Measurements from ENCODE around the gene GPR107.

The GPR107 gene

GRCh38 chr9:130027533-130028365 lies 26.0 kb upstream of the GPR107 start:
- no peak for DNase-seq (ENCODE audit: low read depth)

DNA sequence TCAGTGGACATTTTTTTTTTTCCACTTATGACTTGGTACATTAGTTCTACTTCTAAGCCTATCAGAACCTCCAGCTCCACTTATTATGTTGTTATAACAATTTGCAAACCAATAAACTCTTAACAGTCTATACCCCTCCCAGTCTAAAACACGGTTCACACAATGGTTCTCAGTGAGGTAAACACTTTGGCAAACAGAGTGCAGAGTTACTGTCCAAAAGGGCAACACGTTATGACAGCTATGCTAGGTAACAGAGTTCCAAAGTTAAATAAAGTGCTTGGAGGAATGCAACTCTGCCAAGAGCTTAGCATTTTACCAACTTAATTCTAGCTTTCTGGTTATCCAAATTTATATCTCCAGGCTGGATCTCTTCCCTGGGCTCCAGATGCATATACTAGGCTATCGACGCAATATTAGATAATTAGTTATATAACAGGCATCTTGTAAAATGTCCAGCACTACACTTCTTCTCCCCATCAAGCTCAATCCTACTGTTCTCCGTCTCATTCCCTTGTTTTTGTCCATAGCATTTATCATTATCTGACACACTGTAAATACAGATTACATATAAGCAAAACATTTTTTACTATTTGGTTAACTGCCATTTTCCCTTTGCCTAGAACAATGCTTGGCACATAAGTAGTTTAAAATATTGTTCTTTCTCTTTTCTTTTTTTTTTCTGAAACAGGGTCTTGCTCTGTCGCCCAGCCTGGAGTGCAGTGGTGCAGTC lies 25.0 kb upstream of the GPR107 start:
- no peak for DNase-seq (ENCODE audit: low read depth)

DNA sequence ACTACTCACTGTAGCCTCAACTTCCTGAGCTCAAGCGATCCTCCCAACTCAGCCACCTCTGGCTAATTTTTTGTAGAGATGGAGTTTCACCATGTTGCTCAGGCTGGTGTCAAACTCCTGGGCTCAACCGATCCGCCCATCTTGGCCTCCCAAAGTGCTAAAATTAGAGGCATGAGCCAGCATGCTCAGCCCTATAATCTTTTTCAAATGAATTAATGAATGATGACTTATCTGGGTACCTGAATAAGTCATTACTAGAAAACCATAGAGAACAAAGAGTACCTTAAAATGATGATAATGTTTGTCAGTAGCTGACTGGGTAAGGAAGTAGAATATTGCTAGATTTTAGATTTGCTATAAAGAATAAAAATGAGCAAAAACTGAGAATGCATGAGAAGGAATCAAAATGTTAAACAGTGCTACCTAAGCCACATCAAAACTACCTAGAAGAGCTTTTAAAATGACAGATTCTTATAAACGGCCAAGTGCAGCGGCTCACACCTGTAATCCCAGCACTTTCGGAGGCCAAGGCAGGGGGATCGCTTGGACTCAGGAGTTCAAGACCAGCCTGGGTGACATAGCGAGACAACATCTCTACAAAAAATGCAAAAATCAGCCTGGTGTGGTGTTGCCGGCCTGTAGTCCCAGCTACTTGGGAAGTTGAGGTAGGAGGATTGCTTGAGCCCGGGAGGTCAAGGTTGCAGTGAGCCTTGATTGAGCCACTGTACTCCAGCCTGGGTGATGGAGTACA lies 24.3 kb upstream of the GPR107 start:
- DNase-seq (ENCODE audit: low read depth) = no peak

- DNase-seq (ENCODE audit: low read depth) = no peak
Observed at GRCh38 chr9:130030651-130031127, 23.0 kb upstream of the GPR107 start.

DNA sequence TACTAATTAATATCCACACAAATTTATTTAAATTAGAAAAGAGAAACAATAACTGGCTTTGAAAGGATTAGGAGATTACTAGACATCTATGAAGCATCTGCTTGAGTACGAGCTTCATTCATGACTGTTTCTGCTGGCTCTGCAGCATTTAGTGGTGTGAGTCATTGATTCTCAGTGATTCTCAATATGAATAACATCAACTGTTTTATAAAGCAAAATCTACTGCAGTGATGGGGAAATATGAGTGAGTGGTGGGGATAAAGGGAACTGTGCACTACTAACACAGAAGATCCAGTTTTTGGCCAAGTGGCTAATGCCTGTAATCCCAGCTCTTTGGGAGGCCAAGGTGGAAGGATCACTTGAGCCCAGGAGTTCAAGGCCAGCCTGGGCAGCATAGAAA lies 19.1 kb upstream of the GPR107 start:
- no peak for DNase-seq (ENCODE audit: low read depth)

- DNase-seq (ENCODE audit: low read depth) = no peak
Observed at GRCh38 chr9:130036099-130036498, 17.6 kb upstream of the GPR107 start.

DNA sequence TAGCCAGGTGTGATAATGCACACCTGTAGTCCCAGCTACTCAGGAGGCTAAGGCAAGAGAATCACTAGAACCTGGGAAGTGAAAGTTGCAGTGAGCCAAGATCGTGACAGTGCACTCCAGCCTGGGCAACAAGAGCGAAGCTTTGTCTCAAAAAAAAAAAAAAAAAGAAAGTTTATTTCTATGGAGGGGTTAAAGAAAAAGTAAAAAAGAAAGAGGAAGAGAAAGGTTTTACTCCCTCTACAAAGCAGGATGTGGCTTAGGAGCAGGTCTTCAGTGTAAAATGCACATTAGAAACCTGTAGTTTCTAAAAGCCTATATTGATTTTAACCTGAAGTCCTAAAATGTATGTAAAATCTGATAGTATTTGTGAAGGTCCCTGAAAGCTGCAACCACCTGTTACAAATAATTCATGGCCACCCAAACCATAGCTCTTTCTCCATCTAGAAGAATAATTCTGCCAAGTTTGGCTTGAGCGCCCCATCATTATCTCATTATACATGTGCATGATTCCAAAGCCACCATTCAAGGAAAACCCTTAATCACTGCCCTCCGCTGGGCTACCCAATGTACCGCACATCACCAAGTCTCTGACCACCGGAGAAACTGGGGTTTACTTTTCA lies 14.1 kb upstream of the GPR107 start:
- no peak for DNase-seq (ENCODE audit: low read depth)

GRCh38 chr9:130040984-130041647 lies 12.6 kb upstream of the GPR107 start:
- DNase-seq (ENCODE audit: low read depth) = no peak

- DNase-seq (ENCODE audit: low read depth) = no peak
Observed at GRCh38 chr9:130041648-130042405, 11.9 kb upstream of the GPR107 start.

- no peak for DNase-seq (ENCODE audit: low read depth)
Observed at GRCh38 chr9:130042406-130042884, 11.3 kb upstream of the GPR107 start.

GRCh38 chr9:130042885-130043653 lies 10.6 kb upstream of the GPR107 start, which contains the start of gene FNBP1:
FNBP1 (minus strand) TSS chr9:130043189; CDS start chr9:130042975, 214 bp downstream.
- DNase-seq (ENCODE audit: low read depth) = no peak

GRCh38 chr9:130043654-130044623 lies 9.8 kb upstream of the GPR107 start:
- no peak for DNase-seq (ENCODE audit: low read depth)

DNA sequence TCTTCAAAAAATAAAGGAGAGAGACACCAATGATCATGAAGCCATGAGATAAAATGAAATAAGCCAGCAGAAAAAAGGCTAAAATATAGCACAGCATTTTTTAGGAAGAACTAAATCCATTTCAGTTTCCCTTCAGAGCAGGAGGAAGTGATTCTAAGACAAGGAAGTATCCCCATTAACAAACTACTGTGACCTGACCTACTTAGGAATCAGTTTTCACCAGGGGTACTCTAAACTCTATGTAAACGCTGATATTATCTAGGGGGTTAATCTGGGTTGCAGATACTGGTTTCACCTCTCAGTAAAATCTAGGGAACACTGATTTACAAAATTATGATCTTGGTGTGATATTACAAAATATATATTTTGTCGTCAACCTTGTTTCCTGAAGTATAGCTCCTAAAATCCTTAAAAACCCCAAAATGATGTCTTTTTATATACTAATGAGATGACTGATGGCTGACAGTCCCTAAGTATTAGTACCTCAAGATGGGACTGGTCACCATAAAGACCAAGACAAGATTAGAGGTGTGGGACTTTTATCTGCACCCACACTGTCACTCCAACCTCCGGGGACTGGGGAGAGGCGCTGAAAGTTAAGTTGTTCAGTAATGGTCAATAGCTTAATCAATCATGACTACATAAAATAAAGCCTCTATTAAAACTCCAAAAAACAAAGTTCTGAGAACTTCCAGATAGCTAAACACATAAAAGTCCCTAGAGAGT lies 7.8 kb upstream of the GPR107 start:
- no peak for DNase-seq (ENCODE audit: low read depth)

DNA sequence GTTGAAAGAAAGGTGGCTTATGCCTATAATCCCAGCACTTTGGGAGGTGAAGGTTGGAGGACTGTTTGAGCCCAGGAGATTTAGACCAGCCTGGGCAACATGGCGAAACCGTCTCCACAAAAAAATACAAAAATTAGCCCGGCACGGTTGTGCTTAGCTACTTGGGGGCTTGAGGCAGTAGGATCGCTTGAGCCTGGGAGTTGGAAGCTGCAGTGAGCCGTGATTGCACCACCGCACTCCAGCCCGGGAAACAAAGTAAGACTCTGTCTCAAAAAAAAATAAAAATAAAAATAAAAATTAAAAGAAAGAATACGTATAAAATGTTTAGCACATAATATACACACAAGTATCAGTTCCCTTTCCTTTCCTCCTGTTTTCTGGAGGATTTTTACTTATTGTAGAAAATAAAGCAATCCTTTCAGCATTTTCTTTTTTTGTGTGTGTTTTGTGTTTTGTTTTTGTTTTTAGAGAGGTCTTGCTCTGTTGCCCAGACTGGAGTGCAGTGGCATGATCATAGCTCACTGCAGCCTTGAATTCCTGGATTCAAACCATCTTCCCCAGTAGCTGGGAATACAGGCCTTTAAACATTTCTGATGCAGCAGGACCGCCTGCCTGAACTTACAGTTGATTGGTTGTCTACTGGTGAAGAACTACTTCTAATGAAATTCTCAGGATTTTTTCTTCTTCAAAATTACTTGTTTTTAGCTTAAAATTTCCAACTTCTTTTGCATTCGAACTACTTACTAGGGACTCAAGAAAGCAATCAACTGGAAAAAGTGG lies 4.1 kb upstream of the GPR107 start:
- DNase-seq (ENCODE audit: low read depth) = no peak

DNA sequence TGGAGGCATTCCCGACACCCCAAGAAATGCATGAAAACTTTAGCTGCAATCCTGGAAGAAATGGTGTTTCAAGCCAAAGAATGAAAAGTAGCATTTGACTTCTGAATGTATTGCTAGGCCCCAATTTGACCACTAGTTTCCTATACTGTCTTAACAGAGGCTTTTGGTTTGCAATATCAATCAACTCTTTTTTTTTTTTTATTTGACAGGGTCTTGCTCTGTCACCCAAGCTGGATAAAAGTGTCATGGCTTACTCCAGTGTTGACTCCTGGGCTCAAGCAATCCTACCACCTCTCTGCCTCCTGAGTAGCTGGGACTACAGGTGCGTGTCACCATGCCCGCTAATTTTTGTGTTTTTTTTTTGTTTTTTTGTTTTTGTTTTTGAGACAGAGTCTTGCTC lies 3.2 kb upstream of the GPR107 start:
- no peak for DNase-seq (ENCODE audit: low read depth)

DNA sequence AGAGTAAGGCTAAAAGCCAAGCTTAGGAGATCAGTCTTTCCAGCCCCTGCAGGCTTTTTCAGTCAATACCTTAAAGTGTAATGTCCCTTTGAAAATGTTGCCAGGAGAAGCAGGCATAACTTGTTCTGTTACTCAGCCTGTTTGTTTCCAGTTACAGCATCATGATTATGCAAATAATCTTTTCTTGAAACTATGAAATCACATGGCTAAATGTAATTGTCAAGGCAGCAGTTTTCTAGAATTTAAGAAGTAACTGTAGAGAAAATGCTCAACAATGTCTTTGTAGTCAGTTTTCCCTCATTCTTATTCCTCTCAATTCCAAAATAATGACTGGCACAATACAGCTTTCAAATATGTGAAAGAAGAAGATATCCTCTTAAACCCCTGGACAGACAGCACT lies 1.9 kb upstream of the GPR107 start:
- no peak for DNase-seq (ENCODE audit: low read depth)

DNA sequence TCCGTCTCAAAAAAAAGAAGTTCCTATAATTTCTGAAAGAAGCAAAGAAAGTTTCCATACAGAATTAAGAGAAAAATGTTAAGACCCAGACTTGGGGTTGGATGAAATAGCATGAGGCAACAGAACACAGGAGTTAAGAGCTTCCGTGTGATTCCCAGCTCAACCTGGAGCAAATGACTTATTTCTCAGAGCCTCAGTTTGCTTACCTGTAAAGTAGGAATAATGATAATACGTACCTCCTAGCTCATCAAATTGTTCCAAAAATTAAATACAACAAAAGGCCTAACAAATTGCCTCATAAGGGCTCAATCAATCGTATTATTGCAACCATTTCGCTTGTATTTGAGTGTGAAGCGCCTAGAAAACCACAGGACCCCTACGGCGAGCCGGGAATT lies 600 bp upstream of the GPR107 start:
- DNase-seq (ENCODE audit: low read depth) = no peak
